ENCODE data around the gene PPP1R9B. TPM values are rescaled to one million over a fixed set of nuclear protein-coding genes. Genes with fewer than 3 reads are reported as not detected.

PPP1R9B gene
- total RNA-seq, 1 donor from 2014 or later = 73.6 TPM

GRCh38 chr17:50127697-50128361, 22.6 kb downstream of the PPP1R9B start:
- H3K4me2 ChIP-seq (ENCODE audit: low read length) = peak overlapping the region; percentile 95
- H3K4me3 Mint-ChIP-seq (ENCODE audit: unreplicated experiment) = peak overlapping the region; percentile 57
- FAIRE-seq = no peak
- H3K36me3 ChIP-seq (ENCODE audit: insufficient read depth, low read length) = no peaks in the 10 kb centered on the region
- no peaks in the 10 kb centered on the region for H3K36me3 Mint-ChIP-seq (ENCODE audit: low read depth, unreplicated experiment)
- H3K9me3 ChIP-seq (ENCODE audit: insufficient read depth, low read depth, low read length) = no peaks in the 10 kb centered on the region
- H3K79me2 ChIP-seq (ENCODE audit: insufficient read depth, low read length) = peaks cover 5% of the 10 kb centered on the region
- H3K27ac ChIP-seq (ENCODE audit: low read depth, low read length) = no peak overlapping the region
- TF ChIP-seq EZH2 (IDR thresholded peaks at IDR 0.05; ENCODE audit: insufficient read depth, low read length) = no peak
- no peak for TF ChIP-seq CTCF (IDR thresholded peaks at IDR 0.05; ENCODE audit: insufficient read depth, low read depth, low read length)
- peaks cover 13% of the 10 kb centered on the region for H4K20me1 ChIP-seq (ENCODE audit: insufficient read depth, low read length)
- no peak overlapping the region for H2AFZ ChIP-seq (ENCODE audit: low read depth, low read length)
- peaks cover 17% of the 10 kb centered on the region for H3K4me1 ChIP-seq (ENCODE audit: insufficient read depth, low read length)
- H3K9me3 Mint-ChIP-seq (ENCODE audit: unreplicated experiment) = no peaks in the 10 kb centered on the region
- H3K4me1 Mint-ChIP-seq (ENCODE audit: low read depth, unreplicated experiment) = peaks cover 18% of the 10 kb centered on the region
- H3K27me3 ChIP-seq (ENCODE audit: insufficient read depth, low read length) = no peaks in the 10 kb centered on the region
- no peak overlapping the region for H3K9ac ChIP-seq (ENCODE audit: low read length)
- H3K4me3 ChIP-seq (ENCODE audit: insufficient read depth, low read depth, low read length) = no peak overlapping the region
- H3K27me3 Mint-ChIP-seq (ENCODE audit: low read depth, unreplicated experiment) = peaks cover 7% of the 10 kb centered on the region
- no peak overlapping the region for H3K27ac Mint-ChIP-seq (ENCODE audit: unreplicated experiment)
- peak; percentile 45 for DNase-seq (ENCODE audit: low read depth)

GRCh38 chr17:50125420-50125997, 25.0 kb downstream of the PPP1R9B start:
- Histone ChIP-seq H3K79me2 (ENCODE audit: insufficient read depth, low read length) (peaks cover 5% of the 10 kb centered on the region), H4K20me1 (ENCODE audit: insufficient read depth, low read length) (peaks cover 3% of the 10 kb centered on the region), H3K9ac (ENCODE audit: low read length) (no peak overlapping the region), H3K4me1 (ENCODE audit: insufficient read depth, low read length) (peaks cover 14% of the 10 kb centered on the region), H2AFZ (ENCODE audit: low read depth, low read length) (no peak overlapping the region), H3K9me3 (ENCODE audit: insufficient read depth, low read depth, low read length) (no peaks in the 10 kb centered on the region), H3K27me3 (ENCODE audit: insufficient read depth, low read length) (no peaks in the 10 kb centered on the region), H3K27ac (ENCODE audit: low read depth, low read length) (no peak overlapping the region), H3K4me3 (ENCODE audit: insufficient read depth, low read depth, low read length) (no peak overlapping the region), H3K36me3 (ENCODE audit: insufficient read depth, low read length) (no peaks in the 10 kb centered on the region), H3K4me2 (ENCODE audit: low read length) (no peak overlapping the region)
- Mint-ChIP-seq H3K4me1 (ENCODE audit: low read depth, unreplicated experiment) (peaks cover 8% of the 10 kb centered on the region), H3K27ac (ENCODE audit: unreplicated experiment) (peak overlapping the region; percentile 7), H3K36me3 (ENCODE audit: low read depth, unreplicated experiment) (peaks cover 4% of the 10 kb centered on the region), H3K9me3 (ENCODE audit: unreplicated experiment) (peaks cover 2% of the 10 kb centered on the region), H3K4me3 (ENCODE audit: unreplicated experiment) (no peak overlapping the region), H3K27me3 (ENCODE audit: low read depth, unreplicated experiment) (peaks cover 25% of the 10 kb centered on the region)
- DNase-seq (ENCODE audit: low read depth) (no peak), FAIRE-seq (no peak)
- TF ChIP-seq EZH2 (IDR thresholded peaks at IDR 0.05; ENCODE audit: insufficient read depth, low read length) = no peak
- TF ChIP-seq CTCF (IDR thresholded peaks at IDR 0.05; ENCODE audit: insufficient read depth, low read depth, low read length) = no peak

All from astrocyte (in vitro differentiated cells and primary cell).